ENCODE results near the gene ANKRD11. TPM values are rescaled to one million over a fixed set of nuclear protein-coding genes. Genes with fewer than 3 reads are reported as not detected.
A peak's percentile ranks its signal among the peaks of the same experiment; 100 is the strongest.

The ANKRD11 gene
- polyA plus RNA-seq, 3 donors = 3.2 to 62.4 (median 5.4) TPM

DNA sequence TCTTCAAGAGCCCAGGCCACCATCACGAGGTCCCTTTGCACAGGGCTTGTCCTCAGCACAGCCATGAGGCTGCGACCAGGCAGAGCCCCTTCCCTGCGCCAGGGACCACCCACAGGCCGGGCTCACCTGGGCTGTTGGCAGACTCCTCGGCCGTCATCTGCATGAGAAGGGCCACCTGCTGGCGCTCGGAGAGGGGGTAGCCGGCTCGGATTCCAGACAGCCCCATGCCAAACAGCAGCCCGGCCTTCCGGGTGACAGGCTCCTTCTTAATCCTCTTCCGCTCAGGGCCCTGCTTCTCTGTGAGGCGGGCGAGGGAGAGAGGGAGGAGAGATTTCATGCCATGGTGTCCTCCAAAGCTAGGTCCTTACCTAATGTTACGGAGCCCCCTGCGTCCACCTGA lies 199.5 kb downstream of the ANKRD11 start:
- Histone ChIP-seq H4K20me1 (ENCODE audit: insufficient read depth, low read length) (peaks cover 97% of the 10 kb centered on the region), H3K27ac (ENCODE audit: low read depth in 1 of 2, low read length in 2 of 2) (no peak overlapping the region)

GRCh38 chr16:89290472-89290871 lies 199.9 kb downstream of the ANKRD11 start:
- H3K4me3 Mint-ChIP-seq = no peak overlapping the region
- WGBS (ENCODE audit: insufficient coverage) = 93% methylated on average over 15 of the region's 16 CpGs
- H3K36me3 ChIP-seq (replicated peaks in 1 of 2; ENCODE audit: control insufficient read depth in 1 of 2, insufficient read depth in 2 of 2, low read length in 2 of 2) = peaks cover 48 to 63% of the 10 kb centered on the region in 2 donors
- H3K27ac ChIP-seq (ENCODE audit: low read depth in 1 of 2, low read length in 2 of 2) = no peak overlapping the region
- H3K4me2 ChIP-seq (replicated peaks; ENCODE audit: extremely low read depth, low read length, poor library complexity, severe bottlenecking) = no peak overlapping the region
- no peaks in the 10 kb centered on the region for H3K4me1 ChIP-seq (ENCODE audit: control insufficient read depth in 1 of 2, insufficient read depth in 2 of 2, low read length in 2 of 2)
- intact Hi-C loops (cut with micrococcal nuclease) = no loop called here
- no peaks in the 10 kb centered on the region for H3K27me3 ChIP-seq (ENCODE audit: control insufficient read depth in 2 of 2, insufficient read depth in 2 of 2, low read length in 2 of 2)
- peaks cover 34 to 51% of the 10 kb centered on the region in 2 donors for H3K36me3 Mint-ChIP-seq
- H3K4me1 Mint-ChIP-seq = no peaks in the 10 kb centered on the region
- H2AFZ ChIP-seq (ENCODE audit: insufficient read depth, low read depth, low read length, poor library complexity, severe bottlenecking) = no peak overlapping the region
- H3K9me3 ChIP-seq (replicated peaks in 1 of 2; ENCODE audit: control insufficient read depth in 1 of 2, insufficient read depth in 1 of 2, low read length in 2 of 2) = no peaks in the 10 kb centered on the region
- H3K9me3 Mint-ChIP-seq = no peaks in the 10 kb centered on the region
- TF ChIP-seq, protein P1, sequence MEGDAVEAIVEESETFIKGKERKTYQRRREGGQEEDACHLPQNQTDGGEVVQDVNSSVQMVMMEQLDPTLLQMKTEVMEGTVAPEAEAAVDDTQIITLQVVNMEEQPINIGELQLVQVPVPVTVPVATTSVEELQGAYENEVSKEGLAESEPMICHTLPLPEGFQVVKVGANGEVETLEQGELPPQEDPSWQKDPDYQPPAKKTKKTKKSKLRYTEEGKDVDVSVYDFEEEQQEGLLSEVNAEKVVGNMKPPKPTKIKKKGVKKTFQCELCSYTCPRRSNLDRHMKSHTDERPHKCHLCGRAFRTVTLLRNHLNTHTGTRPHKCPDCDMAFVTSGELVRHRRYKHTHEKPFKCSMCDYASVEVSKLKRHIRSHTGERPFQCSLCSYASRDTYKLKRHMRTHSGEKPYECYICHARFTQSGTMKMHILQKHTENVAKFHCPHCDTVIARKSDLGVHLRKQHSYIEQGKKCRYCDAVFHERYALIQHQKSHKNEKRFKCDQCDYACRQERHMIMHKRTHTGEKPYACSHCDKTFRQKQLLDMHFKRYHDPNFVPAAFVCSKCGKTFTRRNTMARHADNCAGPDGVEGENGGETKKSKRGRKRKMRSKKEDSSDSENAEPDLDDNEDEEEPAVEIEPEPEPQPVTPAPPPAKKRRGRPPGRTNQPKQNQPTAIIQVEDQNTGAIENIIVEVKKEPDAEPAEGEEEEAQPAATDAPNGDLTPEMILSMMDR (IDR thresholded peaks at IDR 0.05) = no peak
- H3K27me3 Mint-ChIP-seq (ENCODE audit: low read depth in 3 of 3) = no peaks in the 10 kb centered on the region
- H4K20me1 ChIP-seq (ENCODE audit: insufficient read depth, low read length) = peaks cover 94% of the 10 kb centered on the region
- H3K4me3 ChIP-seq (replicated peaks in 1 of 3; ENCODE audit: low read depth in 2 of 3, low read length in 3 of 3) = no peak overlapping the region
- DNase-seq = no peak
- H3K27ac Mint-ChIP-seq = peak overlapping the region in 1 of 7 donors; percentile 71
- H3K79me2 ChIP-seq (ENCODE audit: insufficient read depth, low read length) = peaks cover 43% of the 10 kb centered on the region
- no peak overlapping the region for H3K9ac ChIP-seq (ENCODE audit: insufficient read depth, low read length, poor library complexity, severe bottlenecking)

More for the DNA sequence above, 199.5 kb downstream of the ANKRD11 start:
- no peak overlapping the region for H3K4me2 ChIP-seq (replicated peaks; ENCODE audit: extremely low read depth, low read length, poor library complexity, severe bottlenecking)
- no peak for DNase-seq
- no peak overlapping the region for H3K9ac ChIP-seq (ENCODE audit: insufficient read depth, low read length, poor library complexity, severe bottlenecking)
- peaks cover 48% of the 10 kb centered on the region for H3K79me2 ChIP-seq (ENCODE audit: insufficient read depth, low read length)
- H2AFZ ChIP-seq (ENCODE audit: insufficient read depth, low read depth, low read length, poor library complexity, severe bottlenecking) = no peak overlapping the region
- Mint-ChIP-seq H3K27ac (no peak overlapping the region), H3K36me3 (peaks cover 34 to 55% of the 10 kb centered on the region in 2 donors), H3K27me3 (ENCODE audit: low read depth in 3 of 3) (no peaks in the 10 kb centered on the region), H3K9me3 (no peaks in the 10 kb centered on the region), H3K4me3 (no peak overlapping the region), H3K4me1 (no peaks in the 10 kb centered on the region)
- TF ChIP-seq, protein P1 (IDR thresholded peaks at IDR 0.05) = no peak
- H3K36me3 ChIP-seq (replicated peaks in 1 of 2; ENCODE audit: control insufficient read depth in 1 of 2, insufficient read depth in 2 of 2, low read length in 2 of 2) = peaks cover 44 to 59% of the 10 kb centered on the region in 2 donors
- WGBS (ENCODE audit: insufficient coverage) = 94% methylated on average over 15 of the region's 17 CpGs
- H3K4me3 ChIP-seq (replicated peaks in 1 of 3; ENCODE audit: low read depth in 2 of 3, low read length in 3 of 3) = no peak overlapping the region
- intact Hi-C loops (cut with micrococcal nuclease) = no loop called here
- no peaks in the 10 kb centered on the region for H3K4me1 ChIP-seq (ENCODE audit: control insufficient read depth in 1 of 2, insufficient read depth in 2 of 2, low read length in 2 of 2)
- no peaks in the 10 kb centered on the region for H3K9me3 ChIP-seq (replicated peaks in 1 of 2; ENCODE audit: control insufficient read depth in 1 of 2, insufficient read depth in 1 of 2, low read length in 2 of 2)
- no peaks in the 10 kb centered on the region for H3K27me3 ChIP-seq (ENCODE audit: control insufficient read depth in 2 of 2, insufficient read depth in 2 of 2, low read length in 2 of 2)

Measured in CD14-positive monocyte (primary cell).